CD4-positive, CD25-positive, alpha-beta regulatory T cell (primary cell): ENCODE data around the gene MTF2. TPM values are rescaled to one million over a fixed set of nuclear protein-coding genes. Genes with fewer than 3 reads are reported as not detected.
"Not testable (repeated sequence)": the region's sequence is repeated elsewhere in the genome, so short reads cannot be mapped to it uniquely, and the experiment has no call there.

Source experiments
- ATAC-seq, 2 donors: fragments of 150-1000 bp; cut with Tn5 transposase; one replicate each; pipeline ENCODE4 v1.10.0; 2021; ENCODE audit warnings: low read depth in 2 of 2, moderate number of reproducible peaks in 2 of 2, moderate library complexity in 1 of 2
- DNase-seq, 3 donors: peaks; one replicate each; pipeline versions ENCODE4 v3.0.0 to v3.0.0-alpha.2; 2012 to 2022; ENCODE audit warnings: mixed read lengths in 1 of 3
- H3K27ac ChIP-seq: one replicate; pipeline ENCODE4 v1.7.0; 2013; ENCODE audit warnings: mild to moderate bottlenecking, low read length; ENCODE audit not compliant: insufficient read depth, poor library complexity, severe bottlenecking
- H3K27me3 ChIP-seq: one replicate; pipeline ENCODE4 v1.7.0; 2013; ENCODE audit warnings: low read length; ENCODE audit not compliant: control insufficient read depth, insufficient read depth
- H3K36me3 ChIP-seq: one replicate; pipeline ENCODE4 v1.7.0; 2013; ENCODE audit warnings: mild to moderate bottlenecking, low read length, moderate library complexity; ENCODE audit not compliant: control insufficient read depth, insufficient read depth
- H3K4me1 ChIP-seq: 2 replicates; pipeline ENCODE4 v1.7.0; 2013; ENCODE audit warnings: mild to moderate bottlenecking, low read length; ENCODE audit not compliant: insufficient read depth, control insufficient read depth, poor library complexity, severe bottlenecking
- H3K4me3 ChIP-seq: one replicate; pipeline ENCODE4 v1.7.0; 2013; ENCODE audit warnings: low read depth, mild to moderate bottlenecking, low read length, moderate library complexity
- H3K9me3 ChIP-seq, 2 experiments: 1 replicate in 1 of 2; 2 replicates in 1 of 2; pipeline ENCODE4 v1.7.0; 2013; ENCODE audit warnings: low read length in 2 of 2, mild to moderate bottlenecking in 1 of 2, moderate library complexity in 1 of 2; ENCODE audit not compliant: control insufficient read depth in 2 of 2
- H3K27ac Mint-ChIP-seq, 3 donors: one replicate each; pipeline ENCODE4 v1.8.0; 2020 to 2022; ENCODE audit warnings: mild to moderate bottlenecking in 3 of 3, mixed read lengths in 3 of 3, moderate library complexity in 2 of 3
- H3K27me3 Mint-ChIP-seq: one replicate; pipeline ENCODE4 v1.8.0; 2022; ENCODE audit warnings: mild to moderate bottlenecking, mixed read lengths
- H3K36me3 Mint-ChIP-seq: one replicate; pipeline ENCODE4 v1.8.0; 2020; ENCODE audit warnings: mixed read lengths
- H3K4me1 Mint-ChIP-seq, 4 donors: one replicate each; pipeline ENCODE4 v1.8.0; 2020 to 2022; ENCODE audit warnings: mixed read lengths in 4 of 4, mild to moderate bottlenecking in 1 of 4
- H3K4me3 Mint-ChIP-seq, 4 donors: one replicate each; pipeline ENCODE4 v1.8.0; 2020 to 2022; ENCODE audit warnings: mild to moderate bottlenecking in 4 of 4, mixed read lengths in 4 of 4, moderate library complexity in 3 of 4
- H3K9me3 Mint-ChIP-seq, 7 donors: one replicate each; pipeline ENCODE4 v1.8.0; 2020 to 2022; ENCODE audit warnings: mixed read lengths in 7 of 7, mild to moderate bottlenecking in 3 of 7, moderate library complexity in 2 of 7
- polyA plus RNA-seq, 4 donors: library from polyadenylated mRNA; unstranded; fragments of 300-500 nt; fragmentation: Illumina TruSeq; gene quantifications; one replicate each; pipeline ENCODE4 v1.2.3, GENCODE V29; 2021
- total RNA-seq: library from RNA; stranded (reverse); gene quantifications from one replicate; pipeline ENCODE4 v1.2.3, GENCODE V29; 2022

MTF2 gene
- total RNA-seq (53.0 TPM), polyA plus RNA-seq (10 to 100 TPM; 63.5 to 80.5 (median 77.7) TPM)

DNA sequence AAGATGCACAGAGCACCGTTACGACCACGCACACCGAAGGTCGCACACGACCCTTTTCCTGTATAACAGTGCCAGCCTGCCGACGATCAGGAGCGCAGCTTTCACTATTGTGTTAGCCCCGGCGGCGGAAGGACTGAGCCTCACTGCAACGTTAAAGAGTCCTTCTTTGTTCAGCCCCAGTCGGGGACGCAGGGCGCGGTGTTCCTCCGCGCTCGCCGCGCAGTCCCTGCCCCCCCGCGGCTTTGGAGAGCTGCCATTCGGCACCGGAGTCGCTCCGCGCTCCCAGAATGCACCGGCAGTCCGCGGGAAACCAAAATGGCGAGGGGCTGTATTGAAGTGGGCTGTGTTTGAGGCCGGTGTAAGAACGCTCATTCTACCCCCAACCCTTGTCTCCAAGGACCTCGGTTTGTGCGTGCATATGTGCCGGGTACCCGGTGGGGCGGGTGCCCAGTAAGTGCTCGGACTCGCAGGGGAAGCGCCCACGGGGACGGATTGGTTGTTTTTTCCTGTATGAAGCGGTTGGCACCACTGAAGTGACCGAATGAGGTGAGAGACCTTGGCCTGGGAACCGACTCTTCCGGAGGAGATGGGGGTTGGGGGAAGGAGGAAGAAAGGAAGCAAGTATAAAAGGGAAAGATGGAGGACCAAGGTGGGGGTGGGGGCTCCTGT lies at the start of gene MTF2:
MTF2 (plus strand) TSS at position 298 of the 669 bp plus-strand sequence; CDS start at position 542, 244 bp downstream.
- ATAC-seq (peak; percentile 91 to 92), DNase-seq (peak; percentile 86 to 98 (median 89))
- H3K9me3 ChIP-seq: no peaks in the 10 kb centered on the region
- H3K27me3 Mint-ChIP-seq: peaks cover 4% of the 10 kb centered on the region
- H3K27ac ChIP-seq: peak within 1 kb of the TSS; percentile 87
- H3K27me3 ChIP-seq: no peaks in the 10 kb centered on the region
- peak within 1 kb of the TSS; percentile 97 to 99 (median 98) for H3K27ac Mint-ChIP-seq
- peaks cover 28 to 59% (median 42%) of the 10 kb centered on the region in 4 donors for H3K4me1 Mint-ChIP-seq
- peaks cover 5% of the 10 kb centered on the region for H3K36me3 ChIP-seq
- peaks cover 12% of the 10 kb centered on the region for H3K36me3 Mint-ChIP-seq
- H3K4me3 ChIP-seq: peak within 1 kb of the TSS; percentile 98
- peak within 1 kb of the TSS; percentile 99 to 100 (median 99) for H3K4me3 Mint-ChIP-seq
- no peaks in the 10 kb centered on the region for H3K9me3 Mint-ChIP-seq
- H3K4me1 ChIP-seq: peaks cover 44% of the 10 kb centered on the region

GRCh38 chr1:93029317-93029716 lies 49.8 kb upstream of the MTF2 start:
- Mint-ChIP-seq H3K27ac (peak overlapping the region in 1 of 3 donors; percentile 20), H3K27me3 (peaks cover 41% of the 10 kb centered on the region), H3K36me3 (no peaks in the 10 kb centered on the region), H3K4me1 (peaks cover 0 to 7% (median 5%) of the 10 kb centered on the region in 4 donors), H3K9me3 (peaks cover 0 to 3% (median 0%) of the 10 kb centered on the region in 7 donors), H3K4me3 (no peak overlapping the region)
- no peak overlapping the region for H3K4me3 ChIP-seq
- H3K27me3 ChIP-seq: peaks cover 4% of the 10 kb centered on the region
- no peaks in the 10 kb centered on the region for H3K4me1 ChIP-seq
- DNase-seq (peak in 2 of 3 donors; percentile 41 to 64), ATAC-seq (peak; percentile 55 to 66)
- no peak overlapping the region for H3K27ac ChIP-seq
- H3K36me3 ChIP-seq: no peaks in the 10 kb centered on the region
- no peaks in the 10 kb centered on the region for H3K9me3 ChIP-seq

- H3K4me1 ChIP-seq, H3K9me3 Mint-ChIP-seq, H3K4me3 Mint-ChIP-seq, H3K36me3 ChIP-seq, H3K27ac ChIP-seq, DNase-seq, H3K4me1 Mint-ChIP-seq, H3K36me3 Mint-ChIP-seq, ATAC-seq, H3K27me3 ChIP-seq, H3K4me3 ChIP-seq, H3K9me3 ChIP-seq, H3K27ac Mint-ChIP-seq: not testable (repeated sequence)
- peaks cover 34% of the 10 kb centered on the region for H3K27me3 Mint-ChIP-seq
Observed at GRCh38 chr1:93030191-93030590, 48.9 kb upstream of the MTF2 start.

DNA sequence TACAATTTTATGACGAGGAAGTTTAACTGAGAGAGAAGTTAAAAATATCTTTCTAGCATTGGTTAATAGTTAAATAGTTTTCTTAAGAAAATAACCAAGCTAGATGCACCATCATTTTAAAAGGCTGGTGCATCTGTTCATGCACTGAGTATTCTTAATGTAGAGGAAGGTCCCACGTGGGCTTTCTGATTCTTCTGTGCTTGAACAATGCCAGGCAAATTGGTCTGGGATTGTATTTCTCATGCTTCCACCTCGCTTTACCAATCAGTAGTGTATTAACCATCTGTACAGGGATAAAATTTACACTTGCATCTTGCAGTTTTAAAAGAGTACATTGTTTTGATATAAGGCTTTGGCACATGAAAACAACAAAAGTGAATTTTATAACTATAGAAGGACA lies 47.4 kb upstream of the MTF2 start:
- Mint-ChIP-seq H3K27me3 (peaks cover 27% of the 10 kb centered on the region), H3K36me3 (no peaks in the 10 kb centered on the region), H3K4me1 (peaks cover 0 to 7% (median 5%) of the 10 kb centered on the region in 4 donors), H3K4me3 (no peak overlapping the region), H3K9me3 (peaks cover 0 to 3% (median 0%) of the 10 kb centered on the region in 7 donors), H3K27ac (no peak overlapping the region)
- Histone ChIP-seq H3K36me3 (no peaks in the 10 kb centered on the region), H3K27ac (no peak overlapping the region), H3K27me3 (no peaks in the 10 kb centered on the region), H3K4me3 (no peak overlapping the region), H3K4me1 (no peaks in the 10 kb centered on the region), H3K9me3 (no peaks in the 10 kb centered on the region)
- DNase-seq: no peak
- no peak for ATAC-seq

GRCh38 chr1:93033029-93033428 lies 46.1 kb upstream of the MTF2 start:
- Mint-ChIP-seq H3K36me3 (no peaks in the 10 kb centered on the region), H3K27me3 (peaks cover 17% of the 10 kb centered on the region), H3K4me3 (no peak overlapping the region), H3K27ac (no peak overlapping the region), H3K9me3 (peaks cover 0 to 3% (median 0%) of the 10 kb centered on the region in 7 donors), H3K4me1 (peaks cover 0 to 7% (median 5%) of the 10 kb centered on the region in 4 donors)
- Histone ChIP-seq H3K27ac (no peak overlapping the region), H3K9me3 (no peaks in the 10 kb centered on the region), H3K4me1 (no peaks in the 10 kb centered on the region), H3K4me3 (no peak overlapping the region), H3K36me3 (no peaks in the 10 kb centered on the region), H3K27me3 (no peaks in the 10 kb centered on the region)
- ATAC-seq (no peak), DNase-seq (peak in 1 of 3 donors; percentile 22)

GRCh38 chr1:93033785-93034184 lies 45.3 kb upstream of the MTF2 start:
- Mint-ChIP-seq H3K27me3 (peaks cover 15% of the 10 kb centered on the region), H3K9me3 (peaks cover 0 to 3% (median 0%) of the 10 kb centered on the region in 7 donors), H3K4me1 (peaks cover 0 to 7% (median 5%) of the 10 kb centered on the region in 4 donors), H3K27ac (no peak overlapping the region), H3K36me3 (no peaks in the 10 kb centered on the region), H3K4me3 (no peak overlapping the region)
- Histone ChIP-seq H3K27me3 (no peaks in the 10 kb centered on the region), H3K9me3 (no peaks in the 10 kb centered on the region), H3K4me1 (no peaks in the 10 kb centered on the region), H3K27ac (no peak overlapping the region), H3K4me3 (no peak overlapping the region), H3K36me3 (no peaks in the 10 kb centered on the region)
- DNase-seq (peak in 1 of 3 donors; percentile 63), ATAC-seq (no peak)

DNA sequence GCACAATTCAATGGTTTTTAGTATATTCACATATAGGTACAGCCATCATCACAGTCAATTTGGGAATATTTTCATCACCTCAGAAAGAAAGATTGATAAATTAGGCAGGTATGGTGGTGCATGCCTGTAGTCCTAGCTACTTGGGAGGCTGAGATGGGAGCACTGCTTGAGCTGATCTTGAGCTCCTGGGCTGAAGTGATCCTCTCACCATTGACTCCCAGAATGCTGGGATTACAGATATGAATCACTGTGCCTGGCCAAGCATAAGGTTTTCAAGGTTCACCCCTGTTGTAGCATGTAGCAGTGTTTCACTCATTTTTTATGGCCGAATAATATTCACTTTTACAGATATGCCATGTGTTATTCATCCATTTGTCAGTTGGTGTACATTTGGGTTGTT lies 44.7 kb upstream of the MTF2 start:
- H3K27ac ChIP-seq: no peak overlapping the region
- Mint-ChIP-seq H3K9me3 (peaks cover 0 to 3% (median 0%) of the 10 kb centered on the region in 7 donors), H3K4me3 (no peak overlapping the region), H3K27ac (no peak overlapping the region), H3K27me3 (peaks cover 15% of the 10 kb centered on the region), H3K4me1 (peaks cover 0 to 3% (median 2%) of the 10 kb centered on the region in 4 donors), H3K36me3 (no peaks in the 10 kb centered on the region)
- no peaks in the 10 kb centered on the region for H3K36me3 ChIP-seq
- no peaks in the 10 kb centered on the region for H3K27me3 ChIP-seq
- DNase-seq: no peak
- ATAC-seq: no peak
- H3K4me1 ChIP-seq: no peaks in the 10 kb centered on the region
- H3K9me3 ChIP-seq: no peaks in the 10 kb centered on the region
- H3K4me3 ChIP-seq: no peak overlapping the region

DNA sequence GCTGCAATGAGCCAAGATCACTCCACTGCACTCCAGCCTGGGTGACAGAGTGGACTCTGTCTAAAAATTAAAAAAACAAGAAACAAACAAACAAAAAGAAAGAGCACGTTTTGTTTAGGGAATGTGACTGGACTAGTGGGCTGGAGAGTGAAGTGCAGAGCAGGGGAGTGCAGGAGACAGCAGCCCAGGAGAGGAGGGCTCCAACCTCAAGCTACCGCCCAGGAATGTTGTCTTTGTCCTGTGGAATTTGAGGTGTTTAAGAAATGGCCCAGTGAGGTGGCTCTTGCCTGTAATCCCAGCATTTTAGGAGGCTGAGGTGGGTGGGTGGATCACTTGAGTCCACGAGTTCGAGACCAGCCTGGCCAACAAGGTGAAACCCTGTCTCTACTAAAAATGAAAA lies 42.4 kb upstream of the MTF2 start:
- Histone ChIP-seq H3K4me1 (peaks cover 2% of the 10 kb centered on the region), H3K4me3 (no peak overlapping the region), H3K27me3 (no peaks in the 10 kb centered on the region), H3K27ac (no peak overlapping the region), H3K9me3 (no peaks in the 10 kb centered on the region), H3K36me3 (no peaks in the 10 kb centered on the region)
- H3K36me3 Mint-ChIP-seq: no peaks in the 10 kb centered on the region
- ATAC-seq: no peak
- no peak overlapping the region for H3K4me3 Mint-ChIP-seq
- peaks cover 0 to 5% (median 2%) of the 10 kb centered on the region in 4 donors for H3K4me1 Mint-ChIP-seq
- no peak overlapping the region for H3K27ac Mint-ChIP-seq
- peaks cover 14% of the 10 kb centered on the region for H3K27me3 Mint-ChIP-seq
- H3K9me3 Mint-ChIP-seq: peaks cover 0 to 3% (median 0%) of the 10 kb centered on the region in 7 donors
- no peak for DNase-seq
